ENCODE data around the gene PI4K2A. TPM values are rescaled to one million over a fixed set of nuclear protein-coding genes. Genes with fewer than 3 reads are reported as not detected.

PI4K2A gene
- 10 to 100 TPM; 14.2 to 16.7 TPM for total RNA-seq
- polyA plus RNA-seq, result 10 to 100 TPM in 1 of 2 donors, 1 to 10 TPM in 1; 6.5 to 10.0 TPM
- long read RNA-seq, donor 1, partial matches to known transcripts, result 13 of 14 reads
- long read RNA-seq, donor 1, other reads (novel, unspliced or antisense), result 1 of 14 reads
- long read RNA-seq, donor 2, full-length matches to known transcripts, result 4 of 12 reads
- long read RNA-seq, donor 2, partial matches to known transcripts, result 3 of 12 reads
- long read RNA-seq, donor 2, other reads (novel, unspliced or antisense), result 5 of 12 reads

GRCh38 chr10:97640174-97640867 lies at the start of gene PI4K2A:
PI4K2A (plus strand) TSS chr10:97640671; CDS start chr10:97640743, 72 bp downstream.
- Histone ChIP-seq H3K36me3 (ENCODE audit: control insufficient read depth in 1 of 2, insufficient read depth in 2 of 2, low read length in 1 of 2) (peaks cover 0 to 2% of the 10 kb centered on the region in 2 donors), H3K27me3 (ENCODE audit: control insufficient read depth in 1 of 2, insufficient read depth in 2 of 2, low read length in 1 of 2) (no peaks in the 10 kb centered on the region), H3K4me3 (ENCODE audit: low read length in 2 of 2) (peak within 1 kb of the TSS; percentile 60 to 87), H3K9me3 (ENCODE audit: control insufficient read depth, low read length) (no peaks in the 10 kb centered on the region), H3K27ac (ENCODE audit: low read depth in 1 of 2, low read length in 2 of 2) (peak within 1 kb of the TSS in 1 of 2 donors; percentile 37), H3K4me1 (ENCODE audit: control insufficient read depth in 1 of 2, insufficient read depth in 2 of 2, low read length in 2 of 2) (no peaks in the 10 kb centered on the region)
- DNase-seq (peak; percentile 99 to 100), ATAC-seq (ENCODE audit: low FRiP score) (peak; percentile 99)
- intact Hi-C loops (cut with DNase I), result no loop called here
- 2 to 3% methylated on average over 31 to 54 of the region's 54 CpGs for WGBS, 2 donors

GRCh38 chr10:97590748-97591495 lies 49.5 kb upstream of the PI4K2A start:
- Histone ChIP-seq H3K4me1 (ENCODE audit: control insufficient read depth in 1 of 2, insufficient read depth in 2 of 2, low read length in 2 of 2) (no peaks in the 10 kb centered on the region), H3K4me3 (ENCODE audit: low read length in 2 of 2) (no peak overlapping the region), H3K36me3 (ENCODE audit: control insufficient read depth in 1 of 2, insufficient read depth in 2 of 2, low read length in 1 of 2) (no peaks in the 10 kb centered on the region), H3K27me3 (ENCODE audit: control insufficient read depth in 1 of 2, insufficient read depth in 2 of 2, low read length in 1 of 2) (no peaks in the 10 kb centered on the region), H3K27ac (ENCODE audit: low read depth in 1 of 2, low read length in 2 of 2) (no peak overlapping the region), H3K9me3 (ENCODE audit: control insufficient read depth, low read length) (no peaks in the 10 kb centered on the region)
- DNase-seq, result no peak
- 65 to 70% methylated on average over 5 of the region's 5 CpGs for WGBS, 2 donors
- intact Hi-C loops (cut with DNase I), result no loop called here
- ATAC-seq (ENCODE audit: low FRiP score), result no peak

GRCh38 chr10:97593421-97593820 lies 47.0 kb upstream of the PI4K2A start:
- 4 to 8% methylated on average over 4 of the region's 4 CpGs for WGBS, 2 donors
- Histone ChIP-seq H3K4me1 (ENCODE audit: control insufficient read depth in 1 of 2, insufficient read depth in 2 of 2, low read length in 2 of 2) (no peaks in the 10 kb centered on the region), H3K27ac (ENCODE audit: low read depth in 1 of 2, low read length in 2 of 2) (peak overlapping the region in 1 of 2 donors; percentile 98), H3K36me3 (ENCODE audit: control insufficient read depth in 1 of 2, insufficient read depth in 2 of 2, low read length in 1 of 2) (no peaks in the 10 kb centered on the region), H3K4me3 (ENCODE audit: low read length in 2 of 2) (no peak overlapping the region), H3K27me3 (ENCODE audit: control insufficient read depth in 1 of 2, insufficient read depth in 2 of 2, low read length in 1 of 2) (no peaks in the 10 kb centered on the region), H3K9me3 (ENCODE audit: control insufficient read depth, low read length) (no peaks in the 10 kb centered on the region)
- DNase-seq (no peak), ATAC-seq (ENCODE audit: low FRiP score) (no peak)
- intact Hi-C loops (cut with DNase I), result no loop called here

- intact Hi-C loops (cut with DNase I), result loop anchor here in 1 of 2 donors (1.0 kb wide), 1 partner anchor 22 kb away; no protein-coding TSS in a partner anchor
These were observed 44.1 kb upstream of the PI4K2A start for GRCh38 chr10:97596101-97597082.

GRCh38 chr10:97597778-97598177 lies 42.7 kb upstream of the PI4K2A start:
- ATAC-seq (ENCODE audit: low FRiP score) (no peak), DNase-seq (no peak)
- Histone ChIP-seq H3K27ac (ENCODE audit: low read depth in 1 of 2, low read length in 2 of 2) (peak overlapping the region in 1 of 2 donors; percentile 84), H3K4me1 (ENCODE audit: control insufficient read depth in 1 of 2, insufficient read depth in 2 of 2, low read length in 2 of 2) (no peaks in the 10 kb centered on the region), H3K9me3 (ENCODE audit: control insufficient read depth, low read length) (no peaks in the 10 kb centered on the region), H3K27me3 (ENCODE audit: control insufficient read depth in 1 of 2, insufficient read depth in 2 of 2, low read length in 1 of 2) (no peaks in the 10 kb centered on the region), H3K36me3 (ENCODE audit: control insufficient read depth in 1 of 2, insufficient read depth in 2 of 2, low read length in 1 of 2) (no peaks in the 10 kb centered on the region), H3K4me3 (ENCODE audit: low read length in 2 of 2) (no peak overlapping the region)
- intact Hi-C loops (cut with DNase I), result no loop called here
- 98 to 100% methylated on average over 2 of the region's 2 CpGs for WGBS, 2 donors

More at GRCh38 chr10:97596101-97597082, 44.1 kb upstream of the PI4K2A start:
- no peaks in the 10 kb centered on the region for H3K9me3 ChIP-seq (ENCODE audit: control insufficient read depth, low read length)
- H3K4me1 ChIP-seq (ENCODE audit: control insufficient read depth in 1 of 2, insufficient read depth in 2 of 2, low read length in 2 of 2), result no peaks in the 10 kb centered on the region
- peak overlapping the region; percentile 79 to 98 for H3K27ac ChIP-seq (ENCODE audit: low read depth in 1 of 2, low read length in 2 of 2)
- peak; percentile 89 for ATAC-seq (ENCODE audit: low FRiP score)
- H3K4me3 ChIP-seq (ENCODE audit: low read length in 2 of 2), result no peak overlapping the region
- H3K36me3 ChIP-seq (ENCODE audit: control insufficient read depth in 1 of 2, insufficient read depth in 2 of 2, low read length in 1 of 2), result no peaks in the 10 kb centered on the region
- peak in 1 of 2 donors; percentile 65 for DNase-seq
- 14 to 17% methylated on average over 10 of the region's 10 CpGs for WGBS, 2 donors
- no peaks in the 10 kb centered on the region for H3K27me3 ChIP-seq (ENCODE audit: control insufficient read depth in 1 of 2, insufficient read depth in 2 of 2, low read length in 1 of 2)

GRCh38 chr10:97598407-97599271 lies 41.8 kb upstream of the PI4K2A start:
- no peak overlapping the region for H3K27ac ChIP-seq (ENCODE audit: low read depth in 1 of 2, low read length in 2 of 2)
- no peaks in the 10 kb centered on the region for H3K36me3 ChIP-seq (ENCODE audit: control insufficient read depth in 1 of 2, insufficient read depth in 2 of 2, low read length in 1 of 2)
- no peaks in the 10 kb centered on the region for H3K4me1 ChIP-seq (ENCODE audit: control insufficient read depth in 1 of 2, insufficient read depth in 2 of 2, low read length in 2 of 2)
- intact Hi-C loops (cut with DNase I), result no loop called here
- no peaks in the 10 kb centered on the region for H3K27me3 ChIP-seq (ENCODE audit: control insufficient read depth in 1 of 2, insufficient read depth in 2 of 2, low read length in 1 of 2)
- 93 to 96% methylated on average over 19 of the region's 19 CpGs for WGBS, 2 donors
- DNase-seq (no peak), ATAC-seq (ENCODE audit: low FRiP score) (no peak)
- H3K4me3 ChIP-seq (ENCODE audit: low read length in 2 of 2), result no peak overlapping the region
- H3K9me3 ChIP-seq (ENCODE audit: control insufficient read depth, low read length), result no peaks in the 10 kb centered on the region

GRCh38 chr10:97599272-97599619 lies 41.2 kb upstream of the PI4K2A start:
- DNase-seq, result no peak
- 91 to 94% methylated on average over 6 of the region's 6 CpGs for WGBS, 2 donors
- no peaks in the 10 kb centered on the region for H3K27me3 ChIP-seq (ENCODE audit: control insufficient read depth in 1 of 2, insufficient read depth in 2 of 2, low read length in 1 of 2)
- no peak for ATAC-seq (ENCODE audit: low FRiP score)
- intact Hi-C loops (cut with DNase I), result no loop called here
- H3K36me3 ChIP-seq (ENCODE audit: control insufficient read depth in 1 of 2, insufficient read depth in 2 of 2, low read length in 1 of 2), result no peaks in the 10 kb centered on the region
- H3K27ac ChIP-seq (ENCODE audit: low read depth in 1 of 2, low read length in 2 of 2), result no peak overlapping the region
- no peaks in the 10 kb centered on the region for H3K4me1 ChIP-seq (ENCODE audit: control insufficient read depth in 1 of 2, insufficient read depth in 2 of 2, low read length in 2 of 2)
- H3K4me3 ChIP-seq (ENCODE audit: low read length in 2 of 2), result no peak overlapping the region
- H3K9me3 ChIP-seq (ENCODE audit: control insufficient read depth, low read length), result no peaks in the 10 kb centered on the region

Data from aorta (tissue), 5 donors.